T-cell (primary cell): ENCODE results near the gene CGB5. TPM values are rescaled to one million over a fixed set of nuclear protein-coding genes. Genes with fewer than 3 reads are reported as not detected.
"Not testable (repeated sequence)": the region's sequence is repeated elsewhere in the genome, so short reads cannot be mapped to it uniquely, and the experiment has no call there.

Experiments
- ATAC-seq, 4 experiments: fragments of 200-7000 bp in 3 of 4; fragments of 150-1000 bp in 1 of 4; cut with Tn5 transposase; replicated peaks in 1 of 4; 1 replicate in 3 of 4; 2 replicates in 1 of 4; pipeline ENCODE4 v1.10.0; 2021; ENCODE audit warnings: moderate library complexity in 3 of 4, mild to moderate bottlenecking in 2 of 4, moderate number of reproducible peaks in 1 of 4
- CTCF ChIA-PET, 2 donors: fragments of 300-600 bp; sonication (Branson Sonifier 250); formaldehyde crosslinking; loops; one replicate each; lab custom pipeline; 2022; ENCODE audit warnings: antibody characterized with exemption in 2 of 2; lab: Charles Lee
- POLR2A ChIA-PET, 2 donors: fragments of 300-600 bp; sonication (Branson Sonifier 250); formaldehyde crosslinking; loops; one replicate each; lab custom pipeline; 2022; ENCODE audit warnings: antibody characterized with exemption in 2 of 2; lab: Charles Lee
- DNase-seq, 35 experiments: peaks; one replicate each; pipeline versions ENCODE4 v3.0.0 to v3.0.0-alpha.2; 2013 to 2023
- H3K27ac ChIP-seq: one replicate; pipeline ENCODE4 v1.5.1; 2013; ENCODE audit warnings: low read length
- H3K27me3 ChIP-seq, 2 experiments: replicated peaks in 1 of 2; 1 replicate in 1 of 2; 2 replicates in 1 of 2; pipeline versions ENCODE4 v1.6.1 to v1.7.0; 2013; ENCODE audit warnings: low read length in 1 of 2, mixed read lengths in 1 of 2; ENCODE audit not compliant: control insufficient read depth in 2 of 2, insufficient read depth in 2 of 2; ENCODE audit errors: extremely low read depth in 1 of 2
- H3K36me3 ChIP-seq, 2 donors: 1 replicate in 1 of 2; 2 replicates in 1 of 2; pipeline versions ENCODE4 v1.6.1 to v1.7.0; 2013; ENCODE audit warnings: low read length in 1 of 2; ENCODE audit not compliant: control insufficient read depth in 2 of 2, insufficient read depth in 1 of 2; ENCODE audit errors: extremely low read depth in 1 of 2
- H3K4me1 ChIP-seq, 2 experiments: 1 replicate in 1 of 2; 2 replicates in 1 of 2; pipeline versions ENCODE4 v1.6.1 to v1.7.0; 2013; ENCODE audit warnings: low read length in 2 of 2, mixed read lengths in 1 of 2; ENCODE audit not compliant: insufficient read depth in 2 of 2, control insufficient read depth in 1 of 2; ENCODE audit errors: extremely low read depth in 1 of 2
- H3K4me3 ChIP-seq, 2 donors: 1 replicate in 1 of 2; 2 replicates in 1 of 2; pipeline versions ENCODE4 v1.5.1 to v1.7.0; 2013; ENCODE audit warnings: mild to moderate bottlenecking in 2 of 2, low read length in 1 of 2, moderate library complexity in 1 of 2; ENCODE audit not compliant: control insufficient read depth in 1 of 2; ENCODE audit errors: extremely low read depth in 1 of 2
- H3K9me3 ChIP-seq: 2 replicates; pipeline ENCODE4 v1.7.0; 2013
- H3K27ac Mint-ChIP-seq, 2 donors: one replicate each; pipeline ENCODE4 v1.8.0; 2020 to 2021; ENCODE audit warnings: mild to moderate bottlenecking in 2 of 2, mixed read lengths in 2 of 2
- H3K27me3 Mint-ChIP-seq, 2 donors: one replicate each; pipeline ENCODE4 v1.8.0; 2021 to 2022; ENCODE audit warnings: mixed read lengths in 2 of 2
- H3K36me3 Mint-ChIP-seq: one replicate; pipeline ENCODE4 v1.8.0; 2021; ENCODE audit warnings: mixed read lengths
- H3K4me1 Mint-ChIP-seq, 3 donors: one replicate each; pipeline ENCODE4 v1.8.0; 2020 to 2022; ENCODE audit warnings: mixed read lengths in 3 of 3, mild to moderate bottlenecking in 1 of 3
- H3K4me3 Mint-ChIP-seq, 3 donors: one replicate each; pipeline ENCODE4 v1.8.0; 2020 to 2022; ENCODE audit warnings: mild to moderate bottlenecking in 3 of 3, mixed read lengths in 3 of 3, moderate library complexity in 3 of 3
- H3K9me3 Mint-ChIP-seq, 3 donors: one replicate each; pipeline ENCODE4 v1.8.0; 2020 to 2022; ENCODE audit warnings: mixed read lengths in 3 of 3
- WGBS: methylation state at CpG from one replicate; pipeline ENCODE4 v1.1.5; 2013; ENCODE audit warnings: missing lambda C conversion rate; ENCODE audit not compliant: insufficient coverage; 5-methylcytosine and 5-hydroxymethylcytosine counted together
- total RNA-seq, 35 experiments: library from RNA in 6 of 35; stranded (reverse) in 6 of 35; fragments of 120-200 nt in 1 of 35; gene quantifications; one replicate each; pipeline versions ENCODE4 v1.2.1 to v1.2.4 and lab custom pipeline; 2013 to 2026

CGB5 gene
- total RNA-seq, 5 donors from 2014 or later (not counting 1 experiment from before 2014, with no cell fraction given), result not detected

GRCh38 chr19:49020342-49020741 is 23.3 kb upstream of the CGB5 start:
- H3K27ac Mint-ChIP-seq, result no peak overlapping the region
- Histone ChIP-seq H3K27ac (no peak overlapping the region), H3K4me3 (no peak overlapping the region), H3K4me1 (peaks cover 7 to 33% of the 10 kb centered on the region in 2 experiments), H3K9me3 (no peaks in the 10 kb centered on the region), H3K36me3 (peaks cover 0 to 3% of the 10 kb centered on the region in 2 donors), H3K27me3 (peaks cover 0 to 15% of the 10 kb centered on the region in 2 experiments)
- 100% methylated on average over 6 of the region's 11 CpGs for WGBS
- ChIA-PET CTCF (interaction anchor here in 1 of 2 donors (1.4 kb wide), 1 partner anchor 22 kb away, joined by 3 read pairs; no protein-coding TSS in a partner anchor), POLR2A (no interaction called here)
- H3K4me1 Mint-ChIP-seq, result peaks cover 19 to 32% (median 25%) of the 10 kb centered on the region in 3 donors
- H3K9me3 Mint-ChIP-seq, result no peaks in the 10 kb centered on the region
- DNase-seq (no peak), ATAC-seq (no peak)
- H3K36me3 Mint-ChIP-seq, result no peaks in the 10 kb centered on the region
- peaks cover 0 to 8% of the 10 kb centered on the region in 2 donors for H3K27me3 Mint-ChIP-seq
- H3K4me3 Mint-ChIP-seq, result peak overlapping the region; percentile 83 to 95 (median 86)

DNA sequence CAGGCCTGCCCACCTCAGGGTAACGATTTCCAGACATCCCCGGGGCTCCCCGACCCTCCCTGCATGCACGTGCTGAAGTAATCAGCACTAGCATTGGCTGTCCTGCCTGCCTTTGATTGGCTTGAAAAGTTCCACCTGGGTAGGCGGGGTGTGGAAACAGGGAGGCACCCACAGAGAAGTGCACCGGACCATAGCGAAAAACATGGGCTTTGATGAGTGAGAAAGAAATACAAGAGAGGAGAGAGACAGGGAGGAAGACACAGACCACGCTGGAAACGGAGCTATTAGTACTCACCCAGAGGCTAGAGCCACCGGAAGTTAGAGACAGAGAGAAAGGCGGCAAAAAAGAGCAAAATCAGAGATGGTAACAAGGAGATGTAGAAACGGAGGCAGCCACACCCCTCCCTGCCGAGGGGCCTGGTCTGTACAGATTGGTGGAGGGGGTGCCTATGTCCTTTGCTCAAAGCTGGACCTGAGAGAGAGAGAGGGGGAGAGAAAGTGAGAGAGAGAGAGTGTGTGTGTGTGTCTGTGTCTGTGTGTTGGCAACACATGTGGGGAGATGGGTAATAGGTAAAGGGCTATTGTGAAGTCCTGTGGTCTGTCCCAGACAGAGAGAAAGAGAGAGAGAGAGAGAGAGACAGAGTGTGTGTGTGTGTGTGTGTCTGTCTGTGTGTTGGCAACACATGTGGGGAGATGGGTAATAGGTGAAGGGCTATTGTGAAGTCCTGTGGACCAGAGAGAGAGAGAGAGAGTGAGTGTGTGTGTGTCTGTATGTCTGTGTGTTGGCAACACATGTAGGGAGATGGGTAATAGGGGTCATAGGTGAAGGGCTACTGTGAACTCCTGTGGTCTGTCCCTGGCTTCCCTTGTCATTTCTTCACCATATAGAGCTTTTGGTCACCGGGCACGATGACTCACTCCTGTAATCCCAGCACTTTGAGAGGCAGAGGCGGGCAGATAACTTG is 22.4 kb upstream of the CGB5 start:
- H3K4me3 ChIP-seq, result no peak overlapping the region
- CTCF ChIA-PET, result no interaction called here
- no peaks in the 10 kb centered on the region for H3K9me3 Mint-ChIP-seq
- H3K36me3 ChIP-seq, result no peaks in the 10 kb centered on the region
- peaks cover 0 to 15% of the 10 kb centered on the region in 2 experiments for H3K27me3 ChIP-seq
- H3K27ac Mint-ChIP-seq, result no peak overlapping the region
- no peak overlapping the region for H3K27ac ChIP-seq
- peaks cover 7 to 33% of the 10 kb centered on the region in 2 experiments for H3K4me1 ChIP-seq
- WGBS, result 42% methylated on average over 9 of the region's 16 CpGs
- H3K4me3 Mint-ChIP-seq, result no peak overlapping the region
- DNase-seq (no peak), ATAC-seq (no peak)
- no peaks in the 10 kb centered on the region for H3K9me3 ChIP-seq
- peaks cover 19 to 32% (median 25%) of the 10 kb centered on the region in 3 donors for H3K4me1 Mint-ChIP-seq
- H3K36me3 Mint-ChIP-seq, result no peaks in the 10 kb centered on the region
- POLR2A ChIA-PET, result no interaction called here
- H3K27me3 Mint-ChIP-seq, result peaks cover 0 to 8% of the 10 kb centered on the region in 2 donors

DNA sequence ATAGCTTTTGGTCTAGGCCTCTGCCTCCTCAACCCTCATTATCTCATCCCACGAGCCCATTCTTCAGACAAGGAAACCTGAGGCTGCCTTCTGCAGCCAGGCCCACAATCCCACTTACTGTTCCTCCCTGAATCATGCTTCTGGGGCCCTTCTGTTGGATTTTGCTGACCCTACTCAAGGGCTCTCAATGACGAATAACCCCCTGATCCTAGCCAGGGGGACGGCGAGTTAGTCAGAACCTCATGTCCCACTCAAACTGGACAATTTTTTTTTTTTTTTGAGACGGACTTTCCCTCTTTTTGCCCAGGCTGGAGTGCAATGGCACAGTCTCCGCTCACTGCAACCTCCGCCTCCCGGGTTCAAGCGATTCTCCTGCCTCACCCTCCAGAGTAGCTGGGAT is 21.5 kb upstream of the CGB5 start:
- Histone ChIP-seq H3K36me3 (no peaks in the 10 kb centered on the region), H3K27me3 (peaks cover 0 to 15% of the 10 kb centered on the region in 2 experiments), H3K4me1 (peaks cover 7 to 31% of the 10 kb centered on the region in 2 experiments), H3K4me3 (no peak overlapping the region), H3K27ac (no peak overlapping the region), H3K9me3 (no peaks in the 10 kb centered on the region)
- H3K9me3 Mint-ChIP-seq, result no peaks in the 10 kb centered on the region
- POLR2A ChIA-PET, result interaction anchor here in 1 of 2 donors (0.6 kb wide), 1 partner anchor 467 kb away, joined by 3 read pairs; no protein-coding TSS in a partner anchor
- CTCF ChIA-PET, result no interaction called here
- no peak for ATAC-seq
- H3K36me3 Mint-ChIP-seq, result no peaks in the 10 kb centered on the region
- peaks cover 0 to 8% of the 10 kb centered on the region in 2 donors for H3K27me3 Mint-ChIP-seq
- no peak for DNase-seq
- no peak overlapping the region for H3K27ac Mint-ChIP-seq
- peaks cover 19 to 32% (median 25%) of the 10 kb centered on the region in 3 donors for H3K4me1 Mint-ChIP-seq
- H3K4me3 Mint-ChIP-seq, result no peak overlapping the region
- WGBS, result 82% methylated on average over 5 of the region's 9 CpGs

GRCh38 chr19:49024233-49024632 is 19.4 kb upstream of the CGB5 start, which contains the start of gene CGB3:
TSS of gene CGB3 (minus strand) at chr19:49024333. CDS start at chr19:49023971, 362 bp downstream.
- WGBS, result no CpG with 5 or more reads among the region's 15 CpGs
- DNase-seq, H3K36me3 Mint-ChIP-seq, H3K27ac Mint-ChIP-seq, H3K4me3 Mint-ChIP-seq, H3K4me3 ChIP-seq, H3K27ac ChIP-seq, H3K27me3 Mint-ChIP-seq, H3K36me3 ChIP-seq, H3K9me3 ChIP-seq, CTCF ChIA-PET, H3K9me3 Mint-ChIP-seq, ATAC-seq, POLR2A ChIA-PET: not testable (repeated sequence)
- H3K4me1 ChIP-seq, result peaks cover under 1 to 12% of the 10 kb centered on the region in 2 experiments
- H3K27me3 ChIP-seq, result peaks cover 0 to 11% of the 10 kb centered on the region in 2 experiments
- peaks cover 12 to 19% (median 19%) of the 10 kb centered on the region in 3 donors for H3K4me1 Mint-ChIP-seq

- DNase-seq, H3K4me1 ChIP-seq, H3K4me3 ChIP-seq, H3K27me3 ChIP-seq, ATAC-seq, H3K4me3 Mint-ChIP-seq, H3K27ac Mint-ChIP-seq, H3K27ac ChIP-seq, H3K9me3 Mint-ChIP-seq, H3K27me3 Mint-ChIP-seq, H3K9me3 ChIP-seq, H3K36me3 Mint-ChIP-seq, H3K36me3 ChIP-seq, POLR2A ChIA-PET, CTCF ChIA-PET: not testable (repeated sequence)
- WGBS, result no CpG with 5 or more reads among the region's 6 CpGs
- peaks cover 8 to 13% (median 12%) of the 10 kb centered on the region in 3 donors for H3K4me1 Mint-ChIP-seq
Observed at GRCh38 chr19:49025088-49025487, 18.6 kb upstream of the CGB5 start.

DNA sequence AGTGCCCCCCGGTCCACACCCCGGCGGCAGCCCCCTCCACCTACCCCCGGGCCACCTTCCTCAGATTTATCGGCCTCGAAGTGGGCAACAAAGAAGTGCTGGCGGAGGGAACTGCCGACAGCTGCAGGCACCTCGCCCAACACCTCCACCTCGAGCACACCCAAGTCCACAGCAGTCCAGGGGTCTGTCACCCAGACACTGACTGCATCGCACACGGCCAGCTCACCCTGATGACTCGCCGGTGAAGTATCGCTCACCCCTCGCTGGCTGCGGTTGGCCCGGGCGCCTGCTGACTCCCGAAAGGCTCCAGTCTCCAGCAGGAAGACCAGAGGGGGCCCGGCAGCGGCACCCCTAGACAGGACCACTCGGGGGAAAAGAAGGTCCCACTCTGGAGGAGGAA is 18.0 kb upstream of the CGB5 start:
- H3K27me3 ChIP-seq, H3K4me3 Mint-ChIP-seq, H3K9me3 Mint-ChIP-seq, POLR2A ChIA-PET, DNase-seq, H3K27ac Mint-ChIP-seq, H3K27me3 Mint-ChIP-seq, H3K4me1 ChIP-seq, CTCF ChIA-PET, H3K27ac ChIP-seq, H3K4me1 Mint-ChIP-seq, H3K36me3 Mint-ChIP-seq, ATAC-seq, H3K4me3 ChIP-seq, H3K9me3 ChIP-seq, H3K36me3 ChIP-seq: not testable (repeated sequence)
- 88% methylated on average over 7 of the region's 23 CpGs for WGBS
